HG02642 (cell line): Measurements from ENCODE around the gene PIK3R6.
"Not testable (repeated sequence)": the region's sequence is repeated elsewhere in the genome, so short reads cannot be mapped to it uniquely, and the experiment has no call there.

ENCODE experiments used
- ATAC-seq: cut with Tn5 transposase; IDR thresholded peaks from one replicate; pipeline ENCODE4 v1.9.1; 2021; ENCODE audit warnings: mild to moderate bottlenecking; ENCODE audit not compliant: unreplicated experiment, poor library complexity

Gene PIK3R6

DNA sequence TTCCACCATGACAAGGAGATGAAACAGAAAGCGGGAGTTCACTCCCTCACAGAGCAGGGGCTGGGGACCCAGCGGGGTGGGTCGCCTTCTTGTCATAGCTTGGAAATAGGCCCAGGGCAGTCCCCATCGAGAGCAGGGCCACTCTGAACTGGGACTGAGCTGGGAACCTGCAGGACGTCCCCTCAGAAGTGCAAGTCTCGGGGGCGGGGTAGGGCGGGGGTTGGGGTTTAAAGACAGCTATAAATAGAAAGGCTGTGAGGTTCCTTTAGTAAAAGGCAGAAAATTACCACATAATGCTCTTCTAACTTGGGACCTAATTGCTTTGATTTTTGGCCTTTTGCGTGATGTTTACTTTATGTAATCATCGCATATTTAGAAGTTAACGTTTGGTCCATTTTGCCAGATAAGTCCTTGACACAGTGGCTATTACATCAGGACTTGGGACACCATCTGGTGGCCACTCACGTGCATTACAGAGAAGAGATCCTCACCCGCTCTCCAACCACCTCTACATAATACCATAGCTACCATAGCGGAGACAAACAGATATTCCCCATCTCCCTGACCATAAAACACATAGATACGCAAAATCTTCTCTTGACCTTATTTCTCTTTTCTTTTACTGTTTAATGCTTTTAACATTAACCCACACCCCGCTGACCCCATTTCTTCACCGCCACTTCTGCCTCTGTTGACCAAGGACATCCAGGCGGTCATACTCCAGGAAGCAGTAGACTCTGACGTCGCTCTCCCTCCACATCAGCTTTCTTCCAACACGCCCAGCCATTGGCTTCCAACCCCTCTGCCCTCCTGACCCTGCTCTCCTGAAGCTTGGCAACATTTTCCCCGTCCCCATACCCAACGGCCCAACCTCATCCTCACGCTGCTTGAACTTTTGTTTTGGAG, 27.5 kb upstream of the PIK3R6 start:
- peak; percentile 44 for ATAC-seq

DNA sequence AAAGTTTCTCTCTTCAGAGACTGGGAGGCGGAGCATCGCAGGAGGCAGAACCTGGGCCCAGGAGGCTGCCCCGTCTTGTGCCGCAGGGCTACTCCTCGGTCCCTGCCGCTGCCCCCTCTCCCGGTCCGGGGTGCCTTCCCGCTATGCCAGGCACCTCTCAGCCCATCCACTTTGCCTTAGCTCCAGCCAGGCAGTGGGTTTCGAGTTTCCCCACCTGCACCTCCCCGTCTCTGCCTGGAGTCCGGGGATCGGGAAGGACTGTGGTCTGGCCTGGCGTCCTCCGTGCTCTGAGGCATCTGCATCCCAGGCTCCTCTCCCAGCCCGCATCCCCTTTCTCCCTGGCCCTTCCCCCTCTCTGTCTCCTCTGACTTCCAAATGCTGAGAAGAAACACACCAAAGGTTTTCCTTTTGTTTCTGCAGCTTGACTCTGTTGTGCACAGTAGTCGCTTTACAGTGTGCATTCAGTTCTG, 26.8 kb upstream of the PIK3R6 start:
- no peak for ATAC-seq

- ATAC-seq, result no peak
Measured at GRCh38 chr17:8893621-8894201, 26.2 kb upstream of the PIK3R6 start.

GRCh38 chr17:8893059-8893458, 25.6 kb upstream of the PIK3R6 start:
- no peak for ATAC-seq

DNA sequence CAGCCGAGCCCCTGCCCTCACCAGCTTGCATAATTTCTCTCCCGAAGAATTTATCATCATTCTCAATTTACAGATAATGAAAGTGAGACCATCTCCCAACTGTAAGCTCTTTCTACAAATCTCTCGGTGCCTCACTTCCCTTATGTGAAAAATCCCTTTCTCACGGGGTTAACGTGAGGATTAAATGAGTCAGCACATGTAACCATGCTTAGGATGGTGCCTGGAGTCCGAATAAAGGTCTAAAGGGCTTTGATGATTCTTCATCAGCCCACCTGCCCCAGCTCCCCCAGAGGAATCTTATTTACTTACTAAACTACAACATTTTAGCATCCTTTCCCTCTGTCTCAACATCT, 24.8 kb upstream of the PIK3R6 start:
- ATAC-seq, result peak; percentile 48

DNA sequence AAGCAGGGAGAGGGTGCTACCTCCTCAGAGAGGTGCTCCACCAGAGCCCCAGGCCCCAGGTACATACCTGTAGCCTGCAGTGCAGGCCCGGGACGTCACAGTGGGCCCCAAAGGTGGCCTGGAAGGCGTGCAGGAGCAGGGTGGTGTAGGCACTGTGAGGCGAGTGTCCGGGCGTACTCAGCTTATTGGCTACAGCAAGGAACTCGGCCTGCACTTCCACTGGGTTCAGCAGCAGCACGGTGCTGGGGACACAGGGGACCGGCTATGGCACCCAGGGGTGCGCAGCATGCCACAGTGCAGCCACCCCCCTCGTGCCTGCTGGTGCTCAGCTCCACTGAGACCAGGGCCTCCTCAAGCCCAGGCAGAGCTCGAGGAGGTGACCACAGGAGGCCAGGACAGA, 23.2 kb upstream of the PIK3R6 start:
- ATAC-seq, result no peak

DNA sequence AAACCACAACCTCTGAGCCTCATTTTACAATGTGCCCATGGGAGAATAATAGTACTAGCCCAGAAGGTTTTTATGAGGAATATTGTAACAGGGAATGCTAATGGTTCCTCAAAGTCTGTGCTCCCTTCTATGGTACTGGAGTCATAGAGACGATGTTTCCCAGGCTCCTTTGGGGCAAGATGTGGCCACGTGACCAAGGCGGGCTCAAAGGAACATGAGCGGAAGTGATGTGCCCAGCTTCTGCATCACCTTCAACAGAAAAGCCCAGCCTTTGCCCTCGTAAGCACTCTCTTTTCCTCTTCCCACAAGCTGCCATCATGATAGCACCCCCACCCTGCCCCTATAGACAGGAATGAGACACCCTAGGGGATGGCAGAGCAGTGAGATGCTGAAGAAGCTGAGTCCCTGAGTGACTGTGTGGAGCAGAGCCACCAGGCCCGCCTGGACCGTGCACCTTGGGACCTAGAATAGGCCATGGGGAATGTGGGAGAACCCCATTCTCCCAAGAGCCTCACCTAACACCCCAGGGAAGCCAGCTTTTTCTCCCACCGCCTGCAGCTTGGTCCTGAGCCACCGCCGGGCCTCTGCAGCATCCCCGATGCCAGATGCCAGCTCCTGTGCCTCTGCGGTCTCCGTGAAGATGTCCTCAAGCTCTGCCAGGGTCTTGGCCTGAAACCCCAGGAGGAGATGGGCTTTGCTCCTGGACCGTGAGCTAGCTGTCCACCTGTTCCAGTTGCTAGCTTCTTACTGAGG, 22.2 kb upstream of the PIK3R6 start:
- ATAC-seq, result no peak

DNA sequence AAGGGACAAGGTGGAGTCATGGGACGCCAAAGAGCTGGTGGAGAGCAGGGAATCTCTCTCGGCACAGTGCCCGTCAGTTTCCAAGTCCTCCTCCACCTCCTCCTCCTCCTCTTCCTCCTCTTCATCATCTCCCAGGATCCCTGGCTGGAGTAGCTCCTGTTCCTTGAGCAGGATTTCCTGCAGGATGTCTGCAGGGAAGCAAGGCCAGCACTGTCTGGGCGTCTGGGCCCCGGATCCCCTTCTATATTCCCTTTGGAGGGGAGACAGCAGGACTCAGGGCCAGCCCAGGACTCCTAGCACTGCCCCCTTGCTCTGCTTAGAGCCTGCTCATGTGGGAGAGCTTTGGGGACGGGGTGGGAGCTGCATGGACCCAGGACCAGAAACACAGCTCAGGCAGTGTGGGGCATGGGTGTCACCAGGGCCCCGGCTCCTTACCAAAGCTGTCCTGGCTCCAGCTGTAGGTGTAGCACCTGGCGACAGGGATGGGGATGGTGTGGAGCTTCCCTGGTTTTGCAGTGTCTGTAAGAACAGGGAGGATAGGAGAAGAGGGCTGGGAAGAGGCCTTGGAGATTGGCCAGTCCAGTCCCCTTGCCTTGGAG, 21.3 kb upstream of the PIK3R6 start:
- ATAC-seq, result no peak

DNA sequence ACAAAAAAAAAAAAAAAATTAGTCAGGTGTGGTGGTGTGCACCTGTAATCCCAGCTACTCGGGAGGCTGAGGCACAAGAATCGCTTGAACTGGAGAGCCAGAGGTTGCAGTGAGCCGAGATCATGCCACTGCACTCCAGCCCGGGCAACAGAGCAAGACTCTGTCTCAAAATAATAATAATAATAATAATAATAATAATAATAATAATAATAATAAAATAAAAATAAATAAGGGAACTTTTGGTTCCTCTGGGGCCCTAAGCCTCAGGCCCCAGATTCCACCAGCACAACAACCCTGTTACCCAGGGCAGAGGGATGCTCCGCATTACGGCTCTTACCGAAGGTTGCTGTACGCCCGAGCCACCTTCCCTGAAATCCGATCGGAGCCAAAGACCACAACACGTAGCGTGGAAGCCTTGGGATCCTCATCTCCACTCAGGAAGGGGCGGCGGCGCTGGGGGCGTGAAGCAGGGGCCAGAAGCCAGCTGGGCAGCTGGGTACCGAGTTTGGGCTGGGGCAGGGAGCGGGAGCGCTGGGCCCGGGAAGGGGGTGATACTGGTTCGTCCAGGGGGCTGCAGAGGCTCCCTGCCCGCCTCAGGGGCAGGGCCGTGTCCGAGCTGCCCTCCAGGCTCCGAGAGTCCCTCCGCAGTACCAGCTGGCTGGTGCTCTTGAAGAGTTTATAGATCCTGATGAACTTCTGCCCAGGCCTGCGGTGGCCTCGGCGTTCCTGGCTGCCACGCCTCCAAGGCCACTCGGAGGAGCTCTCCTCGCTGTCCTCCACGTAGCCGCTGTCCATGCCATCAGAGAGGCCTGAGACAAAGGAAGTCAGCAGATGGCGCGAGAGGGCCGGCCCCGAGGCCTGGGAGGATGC, 20.6 kb upstream of the PIK3R6 start:
- ATAC-seq, result no peak

- ATAC-seq, result no peak
Measured at GRCh38 chr17:8887301-8887700, 19.8 kb upstream of the PIK3R6 start.

DNA sequence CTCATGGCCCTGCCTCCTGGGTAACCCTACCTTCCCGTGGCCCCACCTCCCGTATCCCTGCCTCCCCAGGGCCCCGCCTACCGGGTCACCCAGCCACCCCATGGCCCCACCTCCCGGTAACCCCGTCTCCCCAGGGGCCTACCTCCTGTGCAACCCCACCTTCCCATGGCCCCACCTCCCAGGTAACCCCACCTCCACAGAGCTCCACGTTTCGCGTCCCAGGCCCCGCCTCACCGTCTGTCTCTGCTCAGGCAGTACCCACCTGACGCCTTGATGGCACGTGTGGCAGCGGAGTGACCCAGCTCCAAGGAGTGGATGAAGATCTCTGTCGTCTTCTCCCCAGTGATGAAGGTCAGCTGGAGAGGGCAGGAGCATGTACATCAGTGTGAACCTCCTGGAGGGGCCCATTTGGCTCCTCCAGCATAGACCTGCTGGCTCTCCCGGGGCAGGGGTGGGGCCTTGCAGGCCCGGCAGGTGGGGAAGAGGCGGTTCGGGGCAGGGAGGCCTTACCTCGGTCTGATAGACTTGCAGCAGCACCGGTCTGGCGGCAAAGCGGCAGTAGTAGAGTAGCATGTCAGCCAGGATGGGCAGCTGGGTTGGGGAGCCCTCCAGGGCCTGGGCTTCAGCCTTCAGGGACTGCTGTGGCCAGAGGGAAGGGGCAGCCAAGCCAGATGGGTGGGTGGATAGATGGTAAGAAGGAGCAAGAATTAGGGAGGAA, 18.7 kb upstream of the PIK3R6 start:
- ATAC-seq, result no peak

DNA sequence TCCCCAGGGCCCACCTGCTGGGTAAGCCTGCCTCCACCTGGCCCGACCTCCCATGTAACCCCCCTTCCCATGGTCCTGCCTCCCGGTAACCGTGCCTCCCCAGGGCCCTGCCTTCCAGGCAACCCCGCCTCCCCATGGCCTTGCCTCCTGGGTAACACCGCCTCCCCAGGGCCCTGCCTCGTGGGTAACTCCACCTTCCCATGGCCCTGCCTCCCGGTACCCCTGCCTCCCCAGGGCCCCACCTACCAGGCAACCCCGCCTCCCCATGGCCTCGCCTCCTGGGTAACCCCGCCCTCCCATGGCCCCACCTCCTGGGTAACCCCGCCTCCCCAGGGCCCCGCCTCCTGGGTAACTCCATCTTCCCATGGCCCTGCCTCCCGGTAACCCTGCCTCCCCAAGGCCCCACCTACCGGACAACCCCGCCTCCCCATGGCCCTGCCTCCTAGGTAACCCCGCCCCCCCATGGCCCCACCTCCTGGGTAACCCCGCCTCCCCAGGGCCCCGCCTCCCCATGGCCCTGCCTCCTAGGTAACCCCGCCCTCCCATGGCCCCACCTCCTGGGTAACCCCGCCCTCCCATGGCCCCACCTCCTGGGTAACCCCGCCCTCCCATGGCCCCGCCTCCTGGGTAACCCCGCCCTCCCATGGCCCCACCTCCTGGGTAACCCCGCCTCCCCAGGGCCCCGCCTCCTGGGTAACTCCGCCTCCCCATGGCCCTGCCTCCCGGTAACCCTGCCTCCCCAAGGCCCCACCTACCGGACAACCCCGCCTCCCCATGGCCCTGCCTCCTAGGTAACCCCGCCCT, 17.9 kb upstream of the PIK3R6 start:
- ATAC-seq, result not testable (repeated sequence)

DNA sequence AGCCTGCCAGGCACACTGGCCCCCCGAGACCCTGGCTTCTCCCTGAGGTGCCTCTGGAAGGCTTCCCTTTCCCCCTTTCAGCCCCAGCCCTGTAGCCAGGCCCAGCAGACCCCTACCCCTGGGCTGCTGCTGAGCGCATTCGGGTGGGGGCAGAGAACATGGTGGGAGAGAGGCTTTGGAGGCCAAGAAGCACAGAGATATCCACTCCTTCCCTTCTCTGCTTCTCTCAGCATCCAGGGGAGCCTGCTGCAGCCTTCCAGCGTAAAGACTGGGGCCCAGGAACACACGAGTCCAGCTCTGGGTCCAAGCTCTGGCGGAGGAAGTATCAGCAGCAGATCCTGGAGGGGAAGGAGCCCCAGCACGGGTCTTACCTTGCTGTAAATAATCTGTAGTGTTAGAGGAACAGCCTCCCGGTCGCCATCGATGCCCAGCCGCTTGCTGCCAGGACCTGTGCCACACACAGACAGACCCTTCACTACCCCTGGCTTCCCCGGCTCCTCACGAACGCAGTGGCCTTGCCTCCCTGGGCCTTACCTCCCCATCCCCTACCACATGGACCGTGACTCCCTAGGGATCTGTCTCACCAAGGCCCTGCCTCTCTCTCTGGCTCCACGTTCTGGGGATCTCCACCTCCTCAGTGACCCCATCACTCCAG, 17.0 kb upstream of the PIK3R6 start:
- no peak for ATAC-seq

DNA sequence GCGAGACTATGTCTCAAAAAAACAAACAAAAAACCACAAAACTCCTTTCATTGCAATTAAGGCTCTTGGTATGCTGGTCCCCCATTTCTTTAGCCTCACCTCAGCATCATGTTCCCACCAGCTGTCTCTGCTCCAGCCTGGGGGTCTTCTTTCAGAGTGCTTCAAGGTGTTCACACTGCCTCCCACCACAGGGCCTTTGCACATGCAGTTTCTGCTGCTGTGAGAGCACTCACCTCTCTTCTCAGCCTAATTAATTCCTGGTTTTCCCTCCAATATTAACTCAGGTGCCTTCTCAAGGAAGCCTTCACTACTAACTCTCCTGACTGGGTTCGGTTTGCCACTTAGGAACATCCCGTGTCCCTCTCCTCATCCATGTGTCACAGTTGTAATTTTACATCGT, 15.9 kb upstream of the PIK3R6 start:
- ATAC-seq, result no peak

- no peak for ATAC-seq
Measured at GRCh38 chr17:8881606-8882005, 14.1 kb upstream of the PIK3R6 start.

DNA sequence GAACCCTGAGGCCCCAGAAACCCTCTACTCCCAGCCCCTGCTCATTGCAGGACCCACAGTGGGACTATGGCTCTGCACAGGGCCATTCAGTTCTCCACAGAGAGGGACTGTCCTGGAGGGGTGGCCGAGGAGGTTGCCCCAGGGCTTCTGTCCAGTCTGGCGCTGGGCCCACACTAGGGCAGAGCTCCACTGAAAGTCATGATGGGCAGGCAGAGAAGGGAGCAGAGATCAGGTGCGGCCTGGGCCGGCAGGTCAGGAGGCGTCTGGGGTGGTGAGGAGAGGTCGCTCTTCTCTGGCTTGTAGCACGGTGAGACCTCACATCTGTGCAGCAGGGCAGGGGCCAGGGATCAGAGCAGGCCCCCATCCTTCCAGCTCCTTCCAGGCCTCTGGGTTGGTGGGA, 13.0 kb upstream of the PIK3R6 start:
- no peak for ATAC-seq

GRCh38 chr17:8879410-8879809, 11.9 kb upstream of the PIK3R6 start:
- ATAC-seq, result no peak

DNA sequence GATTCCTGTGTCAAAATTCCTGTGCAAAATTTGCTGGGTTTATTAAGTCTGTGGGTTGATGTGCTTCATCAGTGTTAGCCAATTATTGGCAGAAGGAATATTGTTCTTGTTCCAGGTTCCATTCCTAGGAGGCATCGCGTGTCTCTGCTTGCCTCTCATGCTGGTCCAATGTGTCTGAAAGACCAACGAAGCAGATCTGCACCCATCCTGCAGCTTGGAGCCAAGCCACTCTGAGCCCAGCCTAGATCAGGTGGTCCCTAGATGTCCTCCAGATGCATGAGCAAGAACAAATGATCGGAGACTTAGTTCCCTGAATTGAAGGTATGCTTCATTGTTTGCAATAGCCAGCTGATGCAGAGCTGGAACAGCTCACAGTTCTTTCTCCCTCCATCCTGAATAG, 10.5 kb upstream of the PIK3R6 start:
- no peak for ATAC-seq
